B cell (primary cell): ENCODE measurements around the gene TMEM44. TPM values are rescaled to one million over a fixed set of nuclear protein-coding genes. Genes with fewer than 3 reads are reported as not detected.
"Not testable (repeated sequence)": the region's sequence is repeated elsewhere in the genome, so short reads cannot be mapped to it uniquely, and the experiment has no call there.

ENCODE experiments used
- ATAC-seq: fragments of 200-7000 bp; cut with Tn5 transposase; one replicate; pipeline ENCODE4 v1.10.0; 2021; ENCODE audit warnings: low read depth, mild to moderate bottlenecking, moderate number of reproducible peaks, moderate library complexity
- CTCF ChIA-PET: fragments of 350-600 bp; sonication (Branson Sonifier 250); formaldehyde crosslinking; loops from one replicate; lab custom pipeline; 2021; ENCODE audit warnings: antibody characterized with exemption, inconsistent platforms; lab: Charles Lee
- POLR2A ChIA-PET: fragments of 350-600 bp; sonication (Branson Sonifier 250); formaldehyde crosslinking; loops from one replicate; lab custom pipeline; 2021; ENCODE audit warnings: antibody characterized with exemption; lab: Charles Lee
- DNase-seq: peaks from one replicate; pipeline ENCODE4 v3.0.0; 2013
- H2AFZ ChIP-seq: 2 replicates; pipeline ENCODE4 v1.6.1; 2012; ENCODE audit warnings: mild to moderate bottlenecking, low read depth, low read length; ENCODE audit not compliant: insufficient read depth, poor library complexity, severe bottlenecking
- H3K27ac ChIP-seq, 2 donors: 1 replicate in 1 of 2; 2 replicates in 1 of 2; pipeline ENCODE4 v1.5.1; 2012 to 2013; ENCODE audit warnings: low read length in 2 of 2, mild to moderate bottlenecking in 2 of 2, moderate library complexity in 1 of 2
- H3K27me3 ChIP-seq, 4 experiments: fragments of 200-600 bp in 1 of 4; sonication (generic) in 1 of 4; replicated peaks in 1 of 4; 1 replicate in 2 of 4; 2 replicates in 2 of 4; pipeline versions ENCODE4 v1.6.1 to v1.7.0; 2013 to 2016; ENCODE audit warnings: low read length in 3 of 4, mild to moderate bottlenecking in 2 of 4, mixed read lengths in 1 of 4, moderate library complexity in 1 of 4; ENCODE audit not compliant: insufficient read depth in 4 of 4, control insufficient read depth in 3 of 4; ENCODE audit errors: control extremely low read depth in 1 of 4
- H3K36me3 ChIP-seq, 2 experiments: replicated peaks in 1 of 2; 1 replicate in 1 of 2; 2 replicates in 1 of 2; pipeline versions ENCODE4 v1.6.1 to v1.7.1; 2013; ENCODE audit warnings: low read length in 1 of 2; ENCODE audit not compliant: insufficient read depth in 2 of 2, control insufficient read depth in 1 of 2; ENCODE audit errors: control extremely low read depth in 1 of 2, extremely low read depth in 1 of 2
- H3K4me1 ChIP-seq, 2 donors: fragments of 200-600 bp in 1 of 2; sonication (generic) in 1 of 2; 1 replicate in 1 of 2; 2 replicates in 1 of 2; pipeline versions ENCODE4 v1.5.1 to v1.6.1; 2013 to 2017; ENCODE audit warnings: low read length in 2 of 2; ENCODE audit not compliant: control insufficient read depth in 2 of 2, insufficient read depth in 2 of 2
- H3K4me2 ChIP-seq: replicated peaks from 2 replicates; pipeline ENCODE3; 2012; ENCODE audit warnings: mild to moderate bottlenecking, low read depth, low read length; ENCODE audit not compliant: poor library complexity, severe bottlenecking
- H3K4me3 ChIP-seq, 5 experiments: fragments of 200-600 bp in 1 of 5; sonication (generic) in 1 of 5; 1 replicate in 3 of 5; 2 replicates in 2 of 5; pipeline versions ENCODE4 v1.5.1 to v1.7.0; 2011 to 2016; ENCODE audit warnings: low read length in 4 of 5, mild to moderate bottlenecking in 4 of 5, low read depth in 2 of 5, control low read depth in 1 of 5, moderate library complexity in 1 of 5; ENCODE audit not compliant: insufficient read depth in 1 of 5; ENCODE audit errors: control extremely low read depth in 1 of 5, extremely low read depth in 1 of 5
- H3K79me2 ChIP-seq: fragments of 200-600 bp; sonication (generic); one replicate; pipeline ENCODE4 v1.6.0; 2016; ENCODE audit warnings: low read length; ENCODE audit not compliant: control insufficient read depth, insufficient read depth
- H3K9ac ChIP-seq: fragments of 200-600 bp; sonication (generic); 2 replicates; pipeline ENCODE4 v1.6.1; 2017; ENCODE audit warnings: mild to moderate bottlenecking, low read length, moderate library complexity
- H3K9me3 ChIP-seq, 3 donors: one replicate each; pipeline versions ENCODE4 v1.6.1 to v1.7.1; 2013; ENCODE audit warnings: low read length in 2 of 3; ENCODE audit not compliant: control insufficient read depth in 2 of 3, insufficient read depth in 1 of 3; ENCODE audit errors: control extremely low read depth in 1 of 3
- H4K20me1 ChIP-seq: 2 replicates; pipeline ENCODE4 v1.6.0; 2012; ENCODE audit warnings: mild to moderate bottlenecking, low read length; ENCODE audit not compliant: insufficient read depth, control insufficient read depth, poor library complexity, severe bottlenecking
- H3K27ac Mint-ChIP-seq: one replicate; pipeline ENCODE4 v1.8.0; 2021; ENCODE audit warnings: mixed read lengths
- H3K27me3 Mint-ChIP-seq: one replicate; pipeline ENCODE4 v1.8.0; 2021; ENCODE audit warnings: mixed read lengths
- H3K4me1 Mint-ChIP-seq: one replicate; pipeline ENCODE4 v1.8.0; 2021; ENCODE audit warnings: mixed read lengths
- H3K4me3 Mint-ChIP-seq: one replicate; pipeline ENCODE4 v1.8.0; 2021; ENCODE audit warnings: mixed read lengths
- H3K9me3 Mint-ChIP-seq: one replicate; pipeline ENCODE4 v1.8.0; 2022; ENCODE audit warnings: mixed read lengths; ENCODE audit not compliant: insufficient read depth
- CTCF ChIP-seq: fragments of 200-600 bp; IDR thresholded peaks from one replicate; pipeline ENCODE4 v1.8.0; 2022; ENCODE audit warnings: antibody characterized with exemption, mild to moderate bottlenecking
- EZH2 ChIP-seq: IDR thresholded peaks from 2 replicates; pipeline ENCODE4 v1.6.1; 2012; ENCODE audit warnings: borderline replicate concordance, low read depth, mild to moderate bottlenecking, moderate library complexity, low read length; ENCODE audit not compliant: insufficient read depth, poor library complexity, severe bottlenecking
- WGBS: methylation state at CpG from one replicate; pipeline ENCODE4 v1.1.5; 2013; ENCODE audit warnings: missing lambda C conversion rate; ENCODE audit not compliant: insufficient coverage; 5-methylcytosine and 5-hydroxymethylcytosine counted together
- intact Hi-C: fragments of 100-400 bp; cut with micrococcal nuclease; formaldehyde crosslinking; loops from one replicate; pipeline ENCODE4 v1.10.0; 2022
- polyA plus RNA-seq: library from polyadenylated mRNA; depleted of rRNA; stranded (reverse); fragments of >200 nt; gene quantifications from 2 replicates; pipeline ENCODE4 v1.2.3, GENCODE V29; 2012
- total RNA-seq, 2 donors: library from RNA; stranded (reverse); fragments of 120-200 nt in 1 of 2; gene quantifications; 1 replicate in 1 of 2; 2 replicates in 1 of 2; pipeline versions ENCODE4 v1.2.3 to v1.2.4, GENCODE V29; 2013 to 2022

The TMEM44 gene
- total and polyA plus RNA-seq, 2 donors (not counting 1 experiment from before 2014, with no cell fraction given) = 4.1 to 7.5 TPM

GRCh38 chr3:194548346-194549321 is 84.6 kb downstream of the TMEM44 start:
- intact Hi-C loops = no loop called here
- Mint-ChIP-seq H3K27me3 (peaks cover 19% of the 10 kb centered on the region), H3K27ac (no peak overlapping the region), H3K4me1 (no peaks in the 10 kb centered on the region), H3K4me3 (no peak overlapping the region), H3K9me3 (peaks cover 3% of the 10 kb centered on the region)
- no peaks in the 10 kb centered on the region for H3K36me3 ChIP-seq
- no peaks in the 10 kb centered on the region for H3K79me2 ChIP-seq
- H4K20me1 ChIP-seq = no peaks in the 10 kb centered on the region
- H3K27ac ChIP-seq = no peak overlapping the region
- TF ChIP-seq EZH2 (no peak), CTCF (no peak)
- H2AFZ ChIP-seq = no peak overlapping the region
- WGBS = 97% methylated on average over 12 of the region's 16 CpGs
- no peak for DNase-seq
- ChIA-PET CTCF (no interaction called here), POLR2A (no interaction called here)
- no peak overlapping the region for H3K4me3 ChIP-seq
- no peaks in the 10 kb centered on the region for H3K9me3 ChIP-seq
- no peak for ATAC-seq
- H3K4me1 ChIP-seq = no peaks in the 10 kb centered on the region
- H3K9ac ChIP-seq = no peak overlapping the region
- no peak overlapping the region for H3K4me2 ChIP-seq
- no peaks in the 10 kb centered on the region for H3K27me3 ChIP-seq

- intact Hi-C loops = no loop called here
- no peaks in the 10 kb centered on the region for H3K79me2 ChIP-seq
- H4K20me1 ChIP-seq = no peaks in the 10 kb centered on the region
- no peaks in the 10 kb centered on the region for H3K36me3 ChIP-seq
- ChIA-PET CTCF (interaction anchor here (0.7 to 1.6 kb wide), 2 partner anchors 49 to 75 kb away, joined by 3 to 4 read pairs; no protein-coding TSS in a partner anchor), POLR2A (no interaction called here)
- H3K9ac ChIP-seq = no peak overlapping the region
- no CpG with 5 or more reads among the region's 3 CpGs for WGBS
- DNase-seq (no peak), ATAC-seq (no peak)
- no peak overlapping the region for H3K27ac ChIP-seq
- no peaks in the 10 kb centered on the region for H3K4me1 Mint-ChIP-seq
- no peak overlapping the region for H3K27ac Mint-ChIP-seq
- TF ChIP-seq EZH2 (no peak), CTCF (no peak)
- no peaks in the 10 kb centered on the region for H3K4me1 ChIP-seq
- H3K4me3 Mint-ChIP-seq = no peak overlapping the region
- H3K9me3 ChIP-seq = no peaks in the 10 kb centered on the region
- H3K9me3 Mint-ChIP-seq = peaks cover 3% of the 10 kb centered on the region
- H3K4me2 ChIP-seq = no peak overlapping the region
- H2AFZ ChIP-seq = no peak overlapping the region
- peaks cover 17% of the 10 kb centered on the region for H3K27me3 Mint-ChIP-seq
- no peak overlapping the region for H3K4me3 ChIP-seq
- no peaks in the 10 kb centered on the region for H3K27me3 ChIP-seq
These were observed 86.2 kb downstream of the TMEM44 start for GRCh38 chr3:194547042-194547441.

GRCh38 chr3:194545538-194545937 is 87.7 kb downstream of the TMEM44 start:
- intact Hi-C loops, H3K9me3 ChIP-seq, H3K4me3 Mint-ChIP-seq, H3K79me2 ChIP-seq, H3K4me3 ChIP-seq, H3K4me1 Mint-ChIP-seq, DNase-seq, ATAC-seq, H3K27ac Mint-ChIP-seq, POLR2A ChIA-PET, H3K4me1 ChIP-seq, H3K27ac ChIP-seq, H3K9me3 Mint-ChIP-seq, H3K27me3 ChIP-seq, CTCF ChIA-PET, H2AFZ ChIP-seq, H3K9ac ChIP-seq, H3K4me2 ChIP-seq, H4K20me1 ChIP-seq, H3K36me3 ChIP-seq: not testable (repeated sequence)
- WGBS = 76% methylated on average over 3 of the region's 7 CpGs
- H3K27me3 Mint-ChIP-seq = peaks cover 13% of the 10 kb centered on the region
